RKO (cell line): ENCODE data around the gene ANKS1B.

Source experiments
- DNase-seq: peaks from one replicate; pipeline ENCODE4 v3.0.0-alpha.2; 2016; ENCODE audit warnings: low spot score

ANKS1B gene

GRCh38 chr12:99960311-99960710 is 24.4 kb downstream of the ANKS1B start:
- DNase-seq = no peak

GRCh38 chr12:99959549-99960170 is 25.1 kb downstream of the ANKS1B start:
- DNase-seq = no peak

- DNase-seq = no peak
Observed at GRCh38 chr12:99957866-99958466, 26.8 kb downstream of the ANKS1B start.

GRCh38 chr12:99954724-99955123 is 30.0 kb downstream of the ANKS1B start:
- DNase-seq = no peak

GRCh38 chr12:99948370-99948769 is 36.4 kb downstream of the ANKS1B start:
- DNase-seq = no peak

GRCh38 chr12:99946131-99946530 is 38.6 kb downstream of the ANKS1B start:
- DNase-seq = no peak

- DNase-seq = no peak
Observed at GRCh38 chr12:99935608-99936007, 49.1 kb downstream of the ANKS1B start.

- no peak for DNase-seq
Observed at GRCh38 chr12:99926511-99927169, 58.1 kb downstream of the ANKS1B start.

- no peak for DNase-seq
Observed at GRCh38 chr12:99920353-99920960, 64.3 kb downstream of the ANKS1B start.

- DNase-seq = no peak
Observed at GRCh38 chr12:99917711-99918402, 66.9 kb downstream of the ANKS1B start.

- no peak for DNase-seq
Observed at GRCh38 chr12:99916555-99916954, 68.2 kb downstream of the ANKS1B start.

- DNase-seq = no peak
Observed at GRCh38 chr12:99915251-99916082, 69.3 kb downstream of the ANKS1B start.

GRCh38 chr12:99914206-99914605 is 70.5 kb downstream of the ANKS1B start:
- no peak for DNase-seq

- DNase-seq = no peak
Observed at GRCh38 chr12:99911967-99912366, 72.8 kb downstream of the ANKS1B start.

GRCh38 chr12:99911081-99911480 is 73.7 kb downstream of the ANKS1B start:
- peak; percentile 0 for DNase-seq

- DNase-seq = no peak
Observed at GRCh38 chr12:99910342-99910741, 74.4 kb downstream of the ANKS1B start.

GRCh38 chr12:99906786-99907579 is 77.8 kb downstream of the ANKS1B start:
- DNase-seq = no peak

GRCh38 chr12:99901181-99901580 is 83.6 kb downstream of the ANKS1B start:
- DNase-seq = no peak

GRCh38 chr12:99898645-99899044 is 86.1 kb downstream of the ANKS1B start:
- DNase-seq = no peak

- DNase-seq = no peak
Observed at GRCh38 chr12:99879439-99879838, 105.3 kb downstream of the ANKS1B start.

GRCh38 chr12:99875081-99875480 is 109.7 kb downstream of the ANKS1B start:
- DNase-seq = no peak
